ENCODE measurements around the gene RBM38. TPM values are rescaled to one million over a fixed set of nuclear protein-coding genes. Genes with fewer than 3 reads are reported as not detected.

The RBM38 gene
- total RNA-seq, 1 donor from 2014 or later, result 26.6 TPM

DNA sequence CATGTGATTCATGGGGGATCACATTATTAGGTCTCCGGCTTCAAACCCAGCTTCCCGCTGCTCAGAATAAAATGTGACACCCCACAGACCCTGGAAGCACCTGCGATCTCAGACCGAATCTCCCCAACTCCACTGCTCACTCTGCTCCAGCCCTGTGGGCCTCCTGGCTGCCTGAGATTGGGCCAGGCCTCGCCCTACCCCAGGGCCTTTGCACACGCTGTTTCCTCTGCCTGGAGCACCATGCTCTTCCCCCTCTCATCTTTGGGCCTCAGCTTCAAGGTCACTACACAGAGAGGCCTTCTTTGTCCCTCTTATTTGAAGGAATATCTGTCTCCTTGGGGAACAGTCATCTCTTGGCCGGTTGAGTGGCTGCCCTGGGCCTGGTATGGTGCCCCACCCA lies 48.8 kb downstream of the RBM38 start:
- Histone ChIP-seq H3K27ac (no peak overlapping the region), H3K4me3 (no peak overlapping the region)
- H3K27ac Mint-ChIP-seq, result peak overlapping the region; percentile 97

DNA sequence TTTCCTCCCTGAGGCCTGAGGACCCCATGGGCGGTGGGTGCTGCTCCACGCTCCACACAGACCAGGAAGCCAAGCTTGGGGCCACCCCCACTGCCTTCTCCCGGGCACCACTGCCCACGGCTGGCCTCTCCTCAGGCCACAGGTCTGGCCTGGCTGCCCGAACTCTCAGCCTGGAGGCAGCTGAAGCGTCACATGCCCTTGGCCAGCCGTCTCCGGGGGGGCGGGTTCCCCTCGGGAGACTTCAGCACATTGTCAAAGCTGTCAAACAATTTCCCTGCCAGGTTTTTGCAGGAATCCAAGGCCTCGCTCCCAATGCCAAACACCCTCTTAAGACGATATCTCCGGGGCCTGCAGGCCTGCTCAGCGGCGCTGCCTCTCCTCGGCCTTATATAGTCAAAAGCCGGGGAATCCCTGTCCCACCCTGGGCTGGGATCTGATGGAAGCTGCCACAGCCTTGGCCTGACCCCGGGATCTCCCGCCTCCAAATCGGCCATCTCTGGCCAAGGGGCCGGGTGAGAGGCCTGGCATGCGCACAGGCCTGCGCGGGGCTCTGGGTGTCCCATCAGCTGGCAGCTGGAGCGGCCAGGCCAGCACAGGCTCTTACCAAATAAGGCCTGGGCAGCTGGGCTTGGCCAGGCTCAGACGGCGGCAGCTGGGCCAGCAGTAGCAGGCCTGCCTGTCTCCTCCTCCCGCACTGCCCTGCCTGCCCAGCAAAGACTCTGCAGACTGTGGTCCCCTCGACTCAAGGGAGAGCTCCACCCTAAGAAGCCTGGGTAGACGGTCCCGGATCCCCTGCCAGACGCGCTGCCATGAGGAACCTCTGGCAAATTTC lies 49.7 kb downstream of the RBM38 start:
- H3K9ac ChIP-seq, result no peak overlapping the region
- no peaks in the 10 kb centered on the region for H3K36me3 ChIP-seq
- DNase-seq (ENCODE audit: low spot score), result peak; percentile 65
- peaks cover 3% of the 10 kb centered on the region for H3F3A ChIP-seq (ENCODE audit: low read depth)
- peaks cover 25% of the 10 kb centered on the region for H3K4me1 ChIP-seq
- H3K4me3 Mint-ChIP-seq, result no peak overlapping the region
- H3K79me2 ChIP-seq (ENCODE audit: low read depth), result no peaks in the 10 kb centered on the region
- H3K4me2 ChIP-seq, result no peak overlapping the region
- no peaks in the 10 kb centered on the region for H3K36me3 Mint-ChIP-seq
- peak overlapping the region; percentile 97 for H3K27ac Mint-ChIP-seq
- peaks cover 4% of the 10 kb centered on the region for H3K9me3 Mint-ChIP-seq
- no peaks in the 10 kb centered on the region for H3K9me3 ChIP-seq (ENCODE audit: low read depth)
- peaks cover 20% of the 10 kb centered on the region for H3K27me3 Mint-ChIP-seq (ENCODE audit: insufficient read depth, low read depth)
- no peaks in the 10 kb centered on the region for H3K27me3 ChIP-seq
- H4K20me1 ChIP-seq (ENCODE audit: low read depth), result no peaks in the 10 kb centered on the region
- peak overlapping the region; percentile 70 for H3K27ac ChIP-seq
- no peak for TF ChIP-seq EZH2 (IDR thresholded peaks at IDR 0.05)
- TF ChIP-seq, protein P1, sequence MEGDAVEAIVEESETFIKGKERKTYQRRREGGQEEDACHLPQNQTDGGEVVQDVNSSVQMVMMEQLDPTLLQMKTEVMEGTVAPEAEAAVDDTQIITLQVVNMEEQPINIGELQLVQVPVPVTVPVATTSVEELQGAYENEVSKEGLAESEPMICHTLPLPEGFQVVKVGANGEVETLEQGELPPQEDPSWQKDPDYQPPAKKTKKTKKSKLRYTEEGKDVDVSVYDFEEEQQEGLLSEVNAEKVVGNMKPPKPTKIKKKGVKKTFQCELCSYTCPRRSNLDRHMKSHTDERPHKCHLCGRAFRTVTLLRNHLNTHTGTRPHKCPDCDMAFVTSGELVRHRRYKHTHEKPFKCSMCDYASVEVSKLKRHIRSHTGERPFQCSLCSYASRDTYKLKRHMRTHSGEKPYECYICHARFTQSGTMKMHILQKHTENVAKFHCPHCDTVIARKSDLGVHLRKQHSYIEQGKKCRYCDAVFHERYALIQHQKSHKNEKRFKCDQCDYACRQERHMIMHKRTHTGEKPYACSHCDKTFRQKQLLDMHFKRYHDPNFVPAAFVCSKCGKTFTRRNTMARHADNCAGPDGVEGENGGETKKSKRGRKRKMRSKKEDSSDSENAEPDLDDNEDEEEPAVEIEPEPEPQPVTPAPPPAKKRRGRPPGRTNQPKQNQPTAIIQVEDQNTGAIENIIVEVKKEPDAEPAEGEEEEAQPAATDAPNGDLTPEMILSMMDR (IDR thresholded peaks at IDR 0.05), result no peak
- no peak for TF ChIP-seq EZH2phosphoT487 (IDR thresholded peaks at IDR 0.05)
- H3K4me3 ChIP-seq, result no peak overlapping the region
- H3K4me1 Mint-ChIP-seq, result peaks cover 41% of the 10 kb centered on the region
- peak overlapping the region; percentile 0 for H2AFZ ChIP-seq (replicated peaks)

More for the DNA sequence above, 48.8 kb downstream of the RBM38 start:
- Mint-ChIP-seq H3K9me3 (peaks cover 4% of the 10 kb centered on the region), H3K4me1 (peaks cover 47% of the 10 kb centered on the region), H3K27me3 (ENCODE audit: insufficient read depth, low read depth) (peaks cover 20% of the 10 kb centered on the region), H3K4me3 (peak overlapping the region; percentile 72), H3K36me3 (no peaks in the 10 kb centered on the region)
- Histone ChIP-seq H3K79me2 (ENCODE audit: low read depth) (no peaks in the 10 kb centered on the region), H4K20me1 (ENCODE audit: low read depth) (no peaks in the 10 kb centered on the region), H2AFZ (replicated peaks) (no peak overlapping the region), H3K9me3 (ENCODE audit: low read depth) (no peaks in the 10 kb centered on the region), H3K36me3 (no peaks in the 10 kb centered on the region), H3F3A (ENCODE audit: low read depth) (peaks cover 3% of the 10 kb centered on the region), H3K27me3 (no peaks in the 10 kb centered on the region), H3K4me1 (peaks cover 34% of the 10 kb centered on the region), H3K4me2 (no peak overlapping the region), H3K9ac (no peak overlapping the region)
- DNase-seq (ENCODE audit: low spot score), result no peak
- TF ChIP-seq EZH2phosphoT487 (IDR thresholded peaks at IDR 0.05) (no peak), EZH2 (IDR thresholded peaks at IDR 0.05) (no peak)
- TF ChIP-seq, protein P1 (IDR thresholded peaks at IDR 0.05), result no peak

DNA sequence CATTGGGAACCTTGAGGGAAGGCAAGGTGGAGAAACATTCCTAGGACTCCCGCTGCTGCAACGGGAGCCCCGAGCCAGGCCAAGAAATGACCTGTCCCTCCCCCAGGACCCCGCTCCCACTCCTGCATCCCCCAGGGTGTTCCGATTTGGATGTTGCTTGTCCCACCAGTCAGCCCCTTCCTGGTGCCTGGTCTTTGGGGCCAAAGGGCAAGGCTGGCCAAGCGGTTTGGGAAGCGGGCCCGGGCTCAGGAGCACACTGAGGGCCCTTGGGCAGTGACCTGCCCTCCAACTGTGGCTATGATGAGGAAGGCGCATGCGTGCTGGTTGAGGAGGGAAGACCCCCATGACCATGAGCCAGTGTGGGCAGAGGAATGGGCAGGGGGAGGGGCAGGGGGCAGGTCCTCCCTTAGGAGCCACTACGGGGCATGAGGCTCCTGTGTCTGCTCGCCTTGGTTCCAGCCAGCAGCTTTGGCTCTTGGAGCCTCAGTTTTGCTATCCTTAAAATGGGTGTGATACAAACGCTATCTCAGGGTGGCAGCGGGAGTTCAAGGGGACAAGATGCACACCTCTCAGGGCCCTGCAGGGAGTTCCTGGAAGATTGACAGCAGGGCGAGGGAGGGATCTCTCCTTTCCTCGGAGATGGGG lies 50.4 kb downstream of the RBM38 start:
- Histone ChIP-seq H3K36me3 (no peaks in the 10 kb centered on the region), H3K27ac (peak overlapping the region; percentile 70), H3K9ac (no peak overlapping the region), H4K20me1 (ENCODE audit: low read depth) (no peaks in the 10 kb centered on the region), H3K4me2 (no peak overlapping the region), H3F3A (ENCODE audit: low read depth) (peaks cover 3% of the 10 kb centered on the region), H3K79me2 (ENCODE audit: low read depth) (no peaks in the 10 kb centered on the region), H2AFZ (replicated peaks) (peak overlapping the region; percentile 0), H3K27me3 (no peaks in the 10 kb centered on the region), H3K4me1 (peaks cover 23% of the 10 kb centered on the region), H3K4me3 (no peak overlapping the region), H3K9me3 (ENCODE audit: low read depth) (no peaks in the 10 kb centered on the region)
- peak overlapping the region; percentile 97 for H3K27ac Mint-ChIP-seq
- no peak for DNase-seq (ENCODE audit: low spot score)
- no peaks in the 10 kb centered on the region for H3K36me3 Mint-ChIP-seq
- H3K9me3 Mint-ChIP-seq, result peaks cover 4% of the 10 kb centered on the region
- H3K4me1 Mint-ChIP-seq, result peaks cover 40% of the 10 kb centered on the region
- no peak overlapping the region for H3K4me3 Mint-ChIP-seq
- TF ChIP-seq, protein P1 (IDR thresholded peaks at IDR 0.05), result no peak
- TF ChIP-seq EZH2 (IDR thresholded peaks at IDR 0.05) (no peak), EZH2phosphoT487 (IDR thresholded peaks at IDR 0.05) (no peak)
- peaks cover 20% of the 10 kb centered on the region for H3K27me3 Mint-ChIP-seq (ENCODE audit: insufficient read depth, low read depth)

Measured in neural progenitor cell (in vitro differentiated cells).